HG03139 (cell line): ENCODE data around the gene CAPN2.
A peak's percentile ranks its signal among the peaks of the same experiment; 100 is the strongest.
"Not testable (repeated sequence)": the region's sequence is repeated elsewhere in the genome, so short reads cannot be mapped to it uniquely, and the experiment has no call there.

Experiments used
- ATAC-seq: cut with Tn5 transposase; IDR thresholded peaks from one replicate; pipeline ENCODE4 v1.9.1; 2021; ENCODE audit not compliant: unreplicated experiment

CAPN2 gene

GRCh38 chr1:223738465-223739365, 26.4 kb downstream of the CAPN2 start:
- ATAC-seq = no peak

- ATAC-seq = no peak
Observed at GRCh38 chr1:223739366-223740037, 27.2 kb downstream of the CAPN2 start.

GRCh38 chr1:223740038-223740736, 27.8 kb downstream of the CAPN2 start:
- not testable (repeated sequence) for ATAC-seq

GRCh38 chr1:223741861-223742260, 29.5 kb downstream of the CAPN2 start:
- ATAC-seq = no peak

GRCh38 chr1:223742856-223743517, 30.6 kb downstream of the CAPN2 start:
- no peak for ATAC-seq

GRCh38 chr1:223745731-223746130, 33.4 kb downstream of the CAPN2 start:
- ATAC-seq = no peak

- ATAC-seq = no peak
Observed at GRCh38 chr1:223747838-223748335, 35.5 kb downstream of the CAPN2 start.

- no peak for ATAC-seq
Observed at GRCh38 chr1:223748405-223748772, 36.0 kb downstream of the CAPN2 start.

GRCh38 chr1:223748773-223749733, 36.7 kb downstream of the CAPN2 start:
- peak; percentile 61 for ATAC-seq

- ATAC-seq = no peak
Observed at GRCh38 chr1:223750730-223751570, 38.6 kb downstream of the CAPN2 start.

GRCh38 chr1:223751696-223752095, 39.4 kb downstream of the CAPN2 start:
- ATAC-seq = no peak

- no peak for ATAC-seq
Observed at GRCh38 chr1:223752721-223753515, 40.6 kb downstream of the CAPN2 start.

- ATAC-seq = no peak
Observed at GRCh38 chr1:223754681-223755431, 42.5 kb downstream of the CAPN2 start.

GRCh38 chr1:223755432-223755792, 43.1 kb downstream of the CAPN2 start:
- no peak for ATAC-seq

- no peak for ATAC-seq
Observed at GRCh38 chr1:223755992-223756775, 43.8 kb downstream of the CAPN2 start.

- ATAC-seq = no peak
Observed at GRCh38 chr1:223756806-223757700, 44.7 kb downstream of the CAPN2 start.
